HEK293 (cell line): ENCODE measurements around the gene POLE3.
"Not testable (repeated sequence)": the region's sequence is repeated elsewhere in the genome, so short reads cannot be mapped to it uniquely, and the experiment has no call there.

ENCODE experiments used
- CTCF ChIA-PET: fragments of 350-600 bp; formaldehyde crosslinking; extraction: SDS; loops from one replicate; lab custom pipeline; 2021; ENCODE audit warnings: antibody characterized with exemption; lab: Yijun Ruan, JAX
- POLR2A ChIA-PET: fragments of 300-600 bp; formaldehyde crosslinking; extraction: SDS; loops from one replicate; lab custom pipeline; 2020; ENCODE audit warnings: antibody characterized with exemption, inconsistent platforms; lab: Yijun Ruan, JAX
- H3K27ac ChIP-seq: fragments of 200-500 bp; sonication (Bioruptor generic); 2 replicates; pipeline ENCODE4 v1.5.1; 2014; ENCODE audit warnings: low read depth, low read length, control low read depth, inconsistent platforms; ENCODE audit errors: extremely low read depth
- H3K36me3 ChIP-seq, 2 experiments: fragments of 200-500 bp in 1 of 2; sonication (Bioruptor generic) in 1 of 2; 1 replicate in 1 of 2; 2 replicates in 1 of 2; pipeline ENCODE4 v1.5.1; 2014 to 2017; ENCODE audit warnings: inconsistent platforms in 2 of 2, low read length in 2 of 2; ENCODE audit not compliant: control insufficient read depth in 2 of 2, insufficient read depth in 1 of 2
- H3K4me1 ChIP-seq: fragments of 200-500 bp; sonication (Bioruptor generic); 2 replicates; pipeline ENCODE4 v1.5.1; 2014; ENCODE audit warnings: mild to moderate bottlenecking, low read length, inconsistent platforms; ENCODE audit not compliant: control insufficient read depth, insufficient read depth
- H3K4me3 ChIP-seq: 2 replicates; pipeline ENCODE4 v1.5.1; 2011; ENCODE audit warnings: low read depth, mild to moderate bottlenecking, control low read depth, low read length, moderate library complexity
- H3K9me3 ChIP-seq: fragments of 200-500 bp; sonication (Bioruptor generic); 2 replicates; pipeline ENCODE4 v1.5.1; 2014; ENCODE audit warnings: low read depth, low read length, inconsistent platforms; ENCODE audit not compliant: control insufficient read depth, insufficient read depth
- AEBP2 ChIP-seq: fragments of 450-650 bp; formaldehyde crosslinking; IDR thresholded peaks from 2 replicates; pipeline ENCODE4 v1.5.1; 2016; ENCODE audit warnings: missing biosample characterization, missing genetic modification characterization, borderline replicate concordance
- HOXA7 ChIP-seq: sonication (generic); formaldehyde crosslinking; IDR thresholded peaks from 2 replicates; pipeline ENCODE4 v1.8.1; 2022; ENCODE audit warnings: missing genetic modification reagents, borderline replicate concordance
- KLF1 ChIP-seq: fragments of 450-650 bp; formaldehyde crosslinking; IDR thresholded peaks from 2 replicates; pipeline ENCODE4 v1.5.1; 2016; ENCODE audit warnings: missing biosample characterization, missing genetic modification characterization
- KLF10 ChIP-seq: fragments of 450-650 bp; IDR thresholded peaks from 2 replicates; pipeline ENCODE4 v1.5.1; 2018; ENCODE audit warnings: missing biosample characterization, mild to moderate bottlenecking, missing genetic modification characterization
- MYNN ChIP-seq: fragments of 450-650 bp; formaldehyde crosslinking; IDR thresholded peaks from 2 replicates; pipeline ENCODE4 v1.5.1; 2016; ENCODE audit warnings: missing biosample characterization, missing genetic modification characterization, borderline replicate concordance
- REPIN1 ChIP-seq: fragments of 450-650 bp; formaldehyde crosslinking; IDR thresholded peaks from 2 replicates; pipeline ENCODE4 v1.5.1; 2017; ENCODE audit warnings: missing biosample characterization, missing genetic modification characterization, low read depth
- TRIM28 ChIP-seq: IDR thresholded peaks from 2 replicates; pipeline ENCODE4 v1.6.1; 2011; ENCODE audit warnings: low read length, control low read depth, borderline replicate concordance
- WT1 ChIP-seq: fragments of 450-650 bp; formaldehyde crosslinking; IDR thresholded peaks from 2 replicates; pipeline ENCODE4 v1.5.1; 2016; ENCODE audit warnings: missing biosample characterization, missing genetic modification characterization
- YY2 ChIP-seq: fragments of 450-650 bp; formaldehyde crosslinking; IDR thresholded peaks from 2 replicates; pipeline ENCODE4 v1.5.1; 2016; ENCODE audit warnings: missing biosample characterization, missing genetic modification characterization
- ZBTB6 ChIP-seq: fragments of 450-650 bp; formaldehyde crosslinking; IDR thresholded peaks from 2 replicates; pipeline ENCODE4 v1.5.1; 2017; ENCODE audit warnings: missing biosample characterization, missing genetic modification characterization
- ZFP41 ChIP-seq: fragments of 450-650 bp; formaldehyde crosslinking; IDR thresholded peaks from 2 replicates; pipeline ENCODE4 v1.5.1; 2016; ENCODE audit warnings: missing biosample characterization, missing genetic modification characterization, borderline replicate concordance
- ZNF121 ChIP-seq: fragments of 450-650 bp; formaldehyde crosslinking; IDR thresholded peaks from 2 replicates; pipeline ENCODE4 v1.5.1; 2016; ENCODE audit warnings: missing biosample characterization, missing genetic modification characterization
- ZNF133 ChIP-seq: fragments of 450-650 bp; formaldehyde crosslinking; IDR thresholded peaks from 2 replicates; pipeline ENCODE4 v1.5.1; 2016; ENCODE audit warnings: missing biosample characterization, missing genetic modification characterization
- ZNF157 ChIP-seq: fragments of 450-650 bp; formaldehyde crosslinking; IDR thresholded peaks from 2 replicates; pipeline ENCODE4 v1.5.1; 2016; ENCODE audit warnings: missing biosample characterization, missing genetic modification characterization
- ZNF2 ChIP-seq: fragments of 450-650 bp; formaldehyde crosslinking; IDR thresholded peaks from 2 replicates; pipeline ENCODE4 v1.5.1; 2016; ENCODE audit warnings: missing biosample characterization, missing genetic modification characterization
- ZNF202 ChIP-seq: fragments of 450-650 bp; formaldehyde crosslinking; IDR thresholded peaks from 2 replicates; pipeline ENCODE4 v1.5.1; 2016; ENCODE audit warnings: missing biosample characterization, missing genetic modification characterization, borderline replicate concordance
- ZNF274 ChIP-seq, 2 experiments: fragments of 200-500 bp in 1 of 2; fragments of 450-650 bp in 1 of 2; sonication (Bioruptor generic) in 1 of 2; formaldehyde crosslinking in 1 of 2; IDR thresholded peaks; 2 replicates each; pipeline versions ENCODE4 v1.5.1 to v1.6.1; 2014 to 2016; ENCODE audit warnings: borderline replicate concordance in 1 of 2, inconsistent platforms in 1 of 2, low read length in 1 of 2, missing biosample characterization in 1 of 2, missing genetic modification characterization in 1 of 2
- ZNF311 ChIP-seq: fragments of 450-650 bp; formaldehyde crosslinking; IDR thresholded peaks from 2 replicates; pipeline ENCODE4 v1.5.1; 2017; ENCODE audit warnings: missing biosample characterization, missing genetic modification characterization, borderline replicate concordance
- ZNF366 ChIP-seq: fragments of 450-650 bp; formaldehyde crosslinking; conservative IDR thresholded peaks from 2 replicates; pipeline ENCODE4 v1.5.1; 2016; ENCODE audit warnings: missing biosample characterization, missing genetic modification characterization
- ZNF391 ChIP-seq: fragments of 450-650 bp; formaldehyde crosslinking; IDR thresholded peaks from 2 replicates; pipeline ENCODE4 v1.5.1; 2016; ENCODE audit warnings: low read depth, missing biosample characterization, missing genetic modification characterization, borderline replicate concordance
- ZNF449 ChIP-seq: fragments of 450-650 bp; formaldehyde crosslinking; IDR thresholded peaks from 2 replicates; pipeline ENCODE4 v1.5.1; 2017; ENCODE audit warnings: missing biosample characterization, mild to moderate bottlenecking, missing genetic modification characterization, moderate library complexity
- ZNF513 ChIP-seq: fragments of 450-650 bp; IDR thresholded peaks from 2 replicates; pipeline ENCODE4 v1.5.1; 2018; ENCODE audit warnings: missing biosample characterization, missing genetic modification characterization
- ZNF561 ChIP-seq: fragments of 450-650 bp; IDR thresholded peaks from 2 replicates; pipeline ENCODE4 v1.5.1; 2018; ENCODE audit warnings: missing biosample characterization, missing genetic modification characterization, borderline replicate concordance
- ZNF629 ChIP-seq: fragments of 450-650 bp; formaldehyde crosslinking; IDR thresholded peaks from 2 replicates; pipeline ENCODE4 v1.5.1; 2017; ENCODE audit warnings: missing biosample characterization, missing genetic modification characterization
- ZNF777 ChIP-seq: fragments of 450-650 bp; formaldehyde crosslinking; IDR thresholded peaks from 2 replicates; pipeline ENCODE4 v1.5.1; 2017; ENCODE audit warnings: missing biosample characterization, missing genetic modification characterization, borderline replicate concordance
- ZNF830 ChIP-seq: fragments of 450-650 bp; IDR thresholded peaks from 2 replicates; pipeline ENCODE4 v1.5.0; 2018; ENCODE audit warnings: missing biosample characterization, missing genetic modification characterization, low read depth, mild to moderate bottlenecking, moderate library complexity
- ZSCAN30 ChIP-seq: fragments of 450-650 bp; IDR thresholded peaks from 2 replicates; pipeline ENCODE4 v1.5.1; 2018; ENCODE audit warnings: missing biosample characterization, mild to moderate bottlenecking, missing genetic modification characterization, moderate library complexity

The POLE3 gene

GRCh38 chr9:113381909-113382411 lies 28.5 kb downstream of the POLE3 start:
- TF ChIP-seq ZNF777 (no peak), ZNF366 (tag by site-specific recombination) (no peak), KLF10 (tag by site-specific recombination) (no peak), ZSCAN30 (tag by site-specific recombination) (no peak), ZNF561 (no peak), ZFP41 (tag by site-specific recombination) (no peak), ZNF133 (tag by site-specific recombination) (no peak), ZNF202 (tag by site-specific recombination) (no peak), KLF1 (tag by site-specific recombination) (no peak), ZNF157 (no peak), ZNF2 (tag by site-specific recombination) (no peak)
- Histone ChIP-seq H3K9me3 (no peaks in the 10 kb centered on the region), H3K4me1 (peaks cover 3% of the 10 kb centered on the region; the same call in 1 of the 2 replicates), H3K4me3 (no peak overlapping the region), H3K27ac (no peak overlapping the region), H3K36me3 (peaks cover 0 to 7% of the 10 kb centered on the region in 2 experiments; a peak in 1 of 3 replicates)
- ChIA-PET CTCF (no interaction called here), POLR2A (no interaction called here)

GRCh38 chr9:113381441-113381840 lies 29.0 kb downstream of the POLE3 start:
- H3K9me3 ChIP-seq, H3K4me3 ChIP-seq, CTCF ChIA-PET, H3K36me3 ChIP-seq, POLR2A ChIA-PET, H3K4me1 ChIP-seq, H3K27ac ChIP-seq: not testable (repeated sequence)

GRCh38 chr9:113380869-113381378 lies 29.6 kb downstream of the POLE3 start:
- POLR2A ChIA-PET: no interaction called here
- CTCF ChIA-PET: no interaction called here
- no peak for TF ChIP-seq ZNF311 (tag by site-specific recombination)
- TF ChIP-seq ZNF830: no peak
- TF ChIP-seq ZBTB6 (tag by site-specific recombination): no peak
- TF ChIP-seq WT1 (tag by site-specific recombination): peak; percentile 76
- TF ChIP-seq ZNF629 (tag by site-specific recombination): no peak
- peak; percentile 67; the same call in 1 of the 2 replicates for TF ChIP-seq TRIM28
- TF ChIP-seq ZNF274 (IDR thresholded peaks at IDR 0.05; ENCODE audit: low read length): no peak
- TF ChIP-seq ZNF274 (tag by site-specific recombination; IDR thresholded peaks at IDR 0.05; ENCODE audit: borderline replicate concordance): no peak
- TF ChIP-seq MYNN: no peak
- TF ChIP-seq ZNF121 (tag by site-specific recombination): no peak
- TF ChIP-seq ZNF449 (tag by site-specific recombination): no peak
- TF ChIP-seq YY2: no peak
- no peak for TF ChIP-seq ZNF513 (tag by site-specific recombination)
- TF ChIP-seq AEBP2 (tag by site-specific recombination): no peak
- TF ChIP-seq ZNF391: no peak
- TF ChIP-seq REPIN1 (tag by site-specific recombination): no peak
- TF ChIP-seq HOXA7 (CRISPR knock-in tag): no peak

More at GRCh38 chr9:113380869-113381378, 29.6 kb downstream of the POLE3 start:
- H3K9me3 ChIP-seq: no peaks in the 10 kb centered on the region
- H3K4me3 ChIP-seq: no peak overlapping the region
- H3K27ac ChIP-seq: no peak overlapping the region
- H3K36me3 ChIP-seq: no peaks in the 10 kb centered on the region
- peaks cover 3% of the 10 kb centered on the region; the same call in 1 of the 2 replicates for H3K4me1 ChIP-seq
